ENCODE data around the gene ATRNL1. TPM values are rescaled to one million over a fixed set of nuclear protein-coding genes. Genes with fewer than 3 reads are reported as not detected.

ATRNL1 gene
- total RNA-seq, 1 donor from 2014 or later = 7.8 TPM

GRCh38 chr10:115107830-115108229 is 14.7 kb downstream of the ATRNL1 start:
- Histone ChIP-seq H3K27me3 (ENCODE audit: control insufficient read depth in 3 of 3, insufficient read depth in 3 of 3, low read length in 3 of 3) (no peaks in the 10 kb centered on the region), H3K9me3 (ENCODE audit: control insufficient read depth in 3 of 3, low read length in 3 of 3) (no peaks in the 10 kb centered on the region), H3K27ac (ENCODE audit: low read depth, low read length) (no peak overlapping the region), H3K4me1 (ENCODE audit: control insufficient read depth in 3 of 3, insufficient read depth in 3 of 3, low read length in 3 of 3) (no peaks in the 10 kb centered on the region), H3K36me3 (ENCODE audit: control insufficient read depth in 3 of 3, insufficient read depth in 3 of 3, low read length in 3 of 3) (no peaks in the 10 kb centered on the region), H3K9ac (ENCODE audit: low read depth in 1 of 3, low read length in 3 of 3) (no peak overlapping the region), H3K4me3 (ENCODE audit: low read length in 3 of 3) (no peak overlapping the region)

- Histone ChIP-seq H3K4me3 (ENCODE audit: low read length in 3 of 3) (no peak overlapping the region), H3K9ac (ENCODE audit: low read depth in 1 of 3, low read length in 3 of 3) (no peak overlapping the region)
Observed at GRCh38 chr10:115117301-115117700, 24.1 kb downstream of the ATRNL1 start.

GRCh38 chr10:115118346-115118745 is 25.2 kb downstream of the ATRNL1 start:
- Histone ChIP-seq H3K36me3 (ENCODE audit: control insufficient read depth in 3 of 3, insufficient read depth in 3 of 3, low read length in 3 of 3) (no peaks in the 10 kb centered on the region), H3K9me3 (ENCODE audit: control insufficient read depth in 3 of 3, low read length in 3 of 3) (no peaks in the 10 kb centered on the region), H3K27ac (ENCODE audit: low read depth, low read length) (no peak overlapping the region), H3K9ac (ENCODE audit: low read depth in 1 of 3, low read length in 3 of 3) (no peak overlapping the region), H3K27me3 (ENCODE audit: control insufficient read depth in 3 of 3, insufficient read depth in 3 of 3, low read length in 3 of 3) (no peaks in the 10 kb centered on the region), H3K4me3 (ENCODE audit: low read length in 3 of 3) (no peak overlapping the region), H3K4me1 (ENCODE audit: control insufficient read depth in 3 of 3, insufficient read depth in 3 of 3, low read length in 3 of 3) (no peaks in the 10 kb centered on the region)

More at GRCh38 chr10:115117301-115117700, 24.1 kb downstream of the ATRNL1 start:
- H3K36me3 ChIP-seq (ENCODE audit: control insufficient read depth in 3 of 3, insufficient read depth in 3 of 3, low read length in 3 of 3) = no peaks in the 10 kb centered on the region
- no peaks in the 10 kb centered on the region for H3K4me1 ChIP-seq (ENCODE audit: control insufficient read depth in 3 of 3, insufficient read depth in 3 of 3, low read length in 3 of 3)
- no peak overlapping the region for H3K27ac ChIP-seq (ENCODE audit: low read depth, low read length)
- H3K27me3 ChIP-seq (ENCODE audit: control insufficient read depth in 3 of 3, insufficient read depth in 3 of 3, low read length in 3 of 3) = no peaks in the 10 kb centered on the region
- H3K9me3 ChIP-seq (ENCODE audit: control insufficient read depth in 3 of 3, low read length in 3 of 3) = no peaks in the 10 kb centered on the region

GRCh38 chr10:115125505-115125904 is 32.3 kb downstream of the ATRNL1 start:
- no peaks in the 10 kb centered on the region for H3K36me3 ChIP-seq (ENCODE audit: control insufficient read depth in 3 of 3, insufficient read depth in 3 of 3, low read length in 3 of 3)
- H3K27ac ChIP-seq (ENCODE audit: low read depth, low read length) = no peak overlapping the region
- no peaks in the 10 kb centered on the region for H3K4me1 ChIP-seq (ENCODE audit: control insufficient read depth in 3 of 3, insufficient read depth in 3 of 3, low read length in 3 of 3)
- H3K9ac ChIP-seq (ENCODE audit: low read depth in 1 of 3, low read length in 3 of 3) = no peak overlapping the region
- no peak overlapping the region for H3K4me3 ChIP-seq (ENCODE audit: low read length in 3 of 3)
- H3K9me3 ChIP-seq (ENCODE audit: control insufficient read depth in 3 of 3, low read length in 3 of 3) = no peaks in the 10 kb centered on the region
- no peaks in the 10 kb centered on the region for H3K27me3 ChIP-seq (ENCODE audit: control insufficient read depth in 3 of 3, insufficient read depth in 3 of 3, low read length in 3 of 3)

GRCh38 chr10:115129752-115130151 is 36.6 kb downstream of the ATRNL1 start:
- Histone ChIP-seq H3K36me3 (ENCODE audit: control insufficient read depth in 3 of 3, insufficient read depth in 3 of 3, low read length in 3 of 3) (no peaks in the 10 kb centered on the region), H3K27ac (ENCODE audit: low read depth, low read length) (no peak overlapping the region), H3K9me3 (ENCODE audit: control insufficient read depth in 3 of 3, low read length in 3 of 3) (no peaks in the 10 kb centered on the region), H3K4me1 (ENCODE audit: control insufficient read depth in 3 of 3, insufficient read depth in 3 of 3, low read length in 3 of 3) (no peaks in the 10 kb centered on the region), H3K27me3 (ENCODE audit: control insufficient read depth in 3 of 3, insufficient read depth in 3 of 3, low read length in 3 of 3) (no peaks in the 10 kb centered on the region), H3K4me3 (ENCODE audit: low read length in 3 of 3) (no peak overlapping the region), H3K9ac (ENCODE audit: low read depth in 1 of 3, low read length in 3 of 3) (no peak overlapping the region)

DNA sequence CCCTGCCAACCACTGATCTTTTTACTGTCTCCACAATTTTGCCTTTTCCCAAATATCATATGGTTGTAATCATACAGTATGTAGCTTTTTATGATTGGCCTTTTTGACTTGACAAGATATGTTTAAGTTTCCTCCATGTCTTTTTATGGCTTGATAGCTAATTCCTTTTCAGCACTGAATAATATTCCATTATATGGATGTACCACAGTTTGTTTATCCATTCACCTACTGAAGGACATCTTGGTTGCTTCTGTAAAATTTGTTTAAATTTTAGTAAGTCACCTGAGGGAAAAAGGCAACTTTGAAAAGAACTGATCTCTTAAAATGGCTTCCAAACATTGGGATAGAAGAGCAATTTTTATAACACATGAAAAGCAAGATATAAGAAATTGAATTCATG is 43.5 kb downstream of the ATRNL1 start:
- Histone ChIP-seq H3K9me3 (ENCODE audit: control insufficient read depth in 3 of 3, low read length in 3 of 3) (no peaks in the 10 kb centered on the region), H3K4me3 (ENCODE audit: low read length in 3 of 3) (no peak overlapping the region), H3K27me3 (ENCODE audit: control insufficient read depth in 3 of 3, insufficient read depth in 3 of 3, low read length in 3 of 3) (no peaks in the 10 kb centered on the region), H3K27ac (ENCODE audit: low read depth, low read length) (no peak overlapping the region), H3K4me1 (ENCODE audit: control insufficient read depth in 3 of 3, insufficient read depth in 3 of 3, low read length in 3 of 3) (no peaks in the 10 kb centered on the region), H3K9ac (ENCODE audit: low read depth in 1 of 3, low read length in 3 of 3) (no peak overlapping the region), H3K36me3 (ENCODE audit: control insufficient read depth in 3 of 3, insufficient read depth in 3 of 3, low read length in 3 of 3) (no peaks in the 10 kb centered on the region)

DNA sequence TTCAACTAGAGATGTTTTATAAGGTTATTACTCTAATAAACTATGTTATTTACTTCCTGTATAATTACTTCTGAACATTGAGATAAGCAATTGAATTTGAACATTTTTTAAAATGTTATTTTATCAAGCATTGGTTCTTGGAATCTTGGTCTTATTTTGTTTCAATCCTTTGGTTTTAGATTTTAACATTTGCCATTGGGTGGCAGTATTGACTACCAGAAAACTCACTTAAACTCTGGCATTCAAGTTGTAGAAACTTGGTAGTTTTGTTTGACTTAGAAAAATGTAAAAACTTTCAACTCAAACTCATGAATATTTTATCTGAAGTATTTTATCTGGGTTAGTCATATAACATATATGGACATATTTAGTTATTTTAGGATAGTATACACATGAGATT is 48.1 kb downstream of the ATRNL1 start:
- Histone ChIP-seq H3K4me3 (ENCODE audit: low read length in 3 of 3) (no peak overlapping the region), H3K27me3 (ENCODE audit: control insufficient read depth in 3 of 3, insufficient read depth in 3 of 3, low read length in 3 of 3) (no peaks in the 10 kb centered on the region), H3K4me1 (ENCODE audit: control insufficient read depth in 3 of 3, insufficient read depth in 3 of 3, low read length in 3 of 3) (no peaks in the 10 kb centered on the region), H3K9ac (ENCODE audit: low read depth in 1 of 3, low read length in 3 of 3) (no peak overlapping the region), H3K27ac (ENCODE audit: low read depth, low read length) (no peak overlapping the region), H3K36me3 (ENCODE audit: control insufficient read depth in 3 of 3, insufficient read depth in 3 of 3, low read length in 3 of 3) (no peaks in the 10 kb centered on the region), H3K9me3 (ENCODE audit: control insufficient read depth in 3 of 3, low read length in 3 of 3) (no peaks in the 10 kb centered on the region)

DNA sequence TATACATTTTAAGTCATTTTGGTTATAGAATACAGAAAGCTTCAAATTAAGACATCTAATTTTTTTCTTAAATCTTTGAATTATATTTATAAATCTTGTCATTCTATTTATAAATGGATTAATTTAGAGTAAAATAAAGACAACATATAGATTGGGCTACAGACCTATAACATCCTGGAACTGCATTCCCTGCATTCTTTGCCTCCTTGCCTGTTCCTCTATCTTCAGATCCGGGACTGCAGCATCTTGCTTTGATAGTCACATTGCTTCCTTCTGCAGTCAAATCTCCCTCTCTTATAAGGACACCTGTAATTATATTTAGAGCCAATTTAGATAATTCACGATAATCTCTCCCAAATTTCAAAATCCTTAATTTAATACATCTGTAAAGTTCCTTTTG is 64.2 kb downstream of the ATRNL1 start:
- Histone ChIP-seq H3K4me1 (ENCODE audit: control insufficient read depth in 3 of 3, insufficient read depth in 3 of 3, low read length in 3 of 3) (no peaks in the 10 kb centered on the region), H3K27me3 (ENCODE audit: control insufficient read depth in 3 of 3, insufficient read depth in 3 of 3, low read length in 3 of 3) (no peaks in the 10 kb centered on the region), H3K4me3 (ENCODE audit: low read length in 3 of 3) (no peak overlapping the region), H3K36me3 (ENCODE audit: control insufficient read depth in 3 of 3, insufficient read depth in 3 of 3, low read length in 3 of 3) (no peaks in the 10 kb centered on the region), H3K27ac (ENCODE audit: low read depth, low read length) (no peak overlapping the region), H3K9me3 (ENCODE audit: control insufficient read depth in 3 of 3, low read length in 3 of 3) (no peaks in the 10 kb centered on the region), H3K9ac (ENCODE audit: low read depth in 1 of 3, low read length in 3 of 3) (no peak overlapping the region)

GRCh38 chr10:115163129-115163528 is 70.0 kb downstream of the ATRNL1 start:
- H3K9me3 ChIP-seq (ENCODE audit: control insufficient read depth in 3 of 3, low read length in 3 of 3) = no peaks in the 10 kb centered on the region
- no peak overlapping the region for H3K9ac ChIP-seq (ENCODE audit: low read depth in 1 of 3, low read length in 3 of 3)
- H3K36me3 ChIP-seq (ENCODE audit: control insufficient read depth in 3 of 3, insufficient read depth in 3 of 3, low read length in 3 of 3) = no peaks in the 10 kb centered on the region
- H3K27ac ChIP-seq (ENCODE audit: low read depth, low read length) = no peak overlapping the region
- no peaks in the 10 kb centered on the region for H3K27me3 ChIP-seq (ENCODE audit: control insufficient read depth in 3 of 3, insufficient read depth in 3 of 3, low read length in 3 of 3)
- H3K4me1 ChIP-seq (ENCODE audit: control insufficient read depth in 3 of 3, insufficient read depth in 3 of 3, low read length in 3 of 3) = no peaks in the 10 kb centered on the region
- no peak overlapping the region for H3K4me3 ChIP-seq (ENCODE audit: low read length in 3 of 3)

- no peak overlapping the region for H3K27ac ChIP-seq (ENCODE audit: low read depth, low read length)
- H3K9me3 ChIP-seq (ENCODE audit: control insufficient read depth in 3 of 3, low read length in 3 of 3) = no peaks in the 10 kb centered on the region
- H3K4me3 ChIP-seq (ENCODE audit: low read length in 3 of 3) = no peak overlapping the region
- H3K4me1 ChIP-seq (ENCODE audit: control insufficient read depth in 3 of 3, insufficient read depth in 3 of 3, low read length in 3 of 3) = no peaks in the 10 kb centered on the region
- no peak overlapping the region for H3K9ac ChIP-seq (ENCODE audit: low read depth in 1 of 3, low read length in 3 of 3)
- no peaks in the 10 kb centered on the region for H3K36me3 ChIP-seq (ENCODE audit: control insufficient read depth in 3 of 3, insufficient read depth in 3 of 3, low read length in 3 of 3)
- H3K27me3 ChIP-seq (ENCODE audit: control insufficient read depth in 3 of 3, insufficient read depth in 3 of 3, low read length in 3 of 3) = no peaks in the 10 kb centered on the region
Observed at GRCh38 chr10:115164220-115164619, 71.1 kb downstream of the ATRNL1 start.

GRCh38 chr10:115167751-115168150 is 74.6 kb downstream of the ATRNL1 start:
- no peak overlapping the region for H3K9ac ChIP-seq (ENCODE audit: low read depth in 1 of 3, low read length in 3 of 3)
- no peaks in the 10 kb centered on the region for H3K9me3 ChIP-seq (ENCODE audit: control insufficient read depth in 3 of 3, low read length in 3 of 3)
- H3K27ac ChIP-seq (ENCODE audit: low read depth, low read length) = no peak overlapping the region
- H3K36me3 ChIP-seq (ENCODE audit: control insufficient read depth in 3 of 3, insufficient read depth in 3 of 3, low read length in 3 of 3) = no peaks in the 10 kb centered on the region
- no peaks in the 10 kb centered on the region for H3K27me3 ChIP-seq (ENCODE audit: control insufficient read depth in 3 of 3, insufficient read depth in 3 of 3, low read length in 3 of 3)
- H3K4me1 ChIP-seq (ENCODE audit: control insufficient read depth in 3 of 3, insufficient read depth in 3 of 3, low read length in 3 of 3) = no peaks in the 10 kb centered on the region
- no peak overlapping the region for H3K4me3 ChIP-seq (ENCODE audit: low read length in 3 of 3)

All from skeletal muscle tissue (tissue), 4 donors.